Type B pancreatic cell (in vitro differentiated cells): ENCODE data around the gene EMCN. TPM values are rescaled to one million over a fixed set of nuclear protein-coding genes. Genes with fewer than 3 reads are reported as not detected.

Source experiments
- DNase-seq: peaks from one replicate; pipeline ENCODE4 v3.0.0; 2021; ENCODE audit warnings: mixed read lengths; ENCODE audit not compliant: unreplicated experiment; ENCODE audit errors: extremely low spot score
- H3K27ac Mint-ChIP-seq: 2 replicates; pipeline ENCODE4 v1.8.0; 2021; ENCODE audit warnings: mild to moderate bottlenecking, mixed read lengths
- H3K27me3 Mint-ChIP-seq: 2 replicates; pipeline ENCODE4 v1.8.0; 2021; ENCODE audit warnings: mixed read lengths
- H3K36me3 Mint-ChIP-seq: 2 replicates; pipeline ENCODE4 v1.8.0; 2021; ENCODE audit warnings: mixed read lengths
- H3K4me1 Mint-ChIP-seq: one replicate; pipeline ENCODE4 v1.8.0; 2021; ENCODE audit warnings: mixed read lengths; ENCODE audit not compliant: unreplicated experiment
- H3K4me3 Mint-ChIP-seq: 2 replicates; pipeline ENCODE4 v1.8.0; 2021; ENCODE audit warnings: mild to moderate bottlenecking, mixed read lengths
- H3K9me3 Mint-ChIP-seq: 2 replicates; pipeline ENCODE4 v1.8.0; 2021; ENCODE audit warnings: mixed read lengths
- CTCF ChIP-seq: fragments of 200-600 bp; sonication (generic); conservative IDR thresholded peaks from 2 replicates; pipeline ENCODE4 v1.5.0; 2021; ENCODE audit warnings: antibody characterized with exemption, mild to moderate bottlenecking
- total RNA-seq: library from RNA; stranded (reverse); gene quantifications from 2 replicates; pipeline ENCODE4 v1.2.1, GENCODE V29; 2021; ENCODE audit warnings: low replicate concordance

EMCN gene
- total RNA-seq, 1 donor from 2014 or later = 0.51 TPM

GRCh38 chr4:100367451-100367850 is 150.4 kb downstream of the EMCN start:
- TF ChIP-seq CTCF = no peak
- H3K27me3 Mint-ChIP-seq = no peaks in the 10 kb centered on the region
- H3K9me3 Mint-ChIP-seq = peaks cover 5% of the 10 kb centered on the region
- H3K4me3 Mint-ChIP-seq = no peak overlapping the region
- H3K27ac Mint-ChIP-seq = no peak overlapping the region
- no peak for DNase-seq
- H3K36me3 Mint-ChIP-seq = no peaks in the 10 kb centered on the region
- no peaks in the 10 kb centered on the region for H3K4me1 Mint-ChIP-seq

GRCh38 chr4:100366213-100366612 is 151.6 kb downstream of the EMCN start:
- no peak for DNase-seq
- no peaks in the 10 kb centered on the region for H3K36me3 Mint-ChIP-seq
- no peak overlapping the region for H3K4me3 Mint-ChIP-seq
- no peaks in the 10 kb centered on the region for H3K27me3 Mint-ChIP-seq
- H3K4me1 Mint-ChIP-seq = no peaks in the 10 kb centered on the region
- TF ChIP-seq CTCF = no peak
- peaks cover 5% of the 10 kb centered on the region for H3K9me3 Mint-ChIP-seq
- H3K27ac Mint-ChIP-seq = no peak overlapping the region

GRCh38 chr4:100362366-100362765 is 155.5 kb downstream of the EMCN start:
- Mint-ChIP-seq H3K27me3 (no peaks in the 10 kb centered on the region), H3K4me1 (no peaks in the 10 kb centered on the region)
- DNase-seq = no peak

GRCh38 chr4:100361336-100361735 is 156.5 kb downstream of the EMCN start:
- H3K9me3 Mint-ChIP-seq = peaks cover 5% of the 10 kb centered on the region
- H3K4me1 Mint-ChIP-seq = no peaks in the 10 kb centered on the region
- no peaks in the 10 kb centered on the region for H3K36me3 Mint-ChIP-seq
- H3K27ac Mint-ChIP-seq = no peak overlapping the region
- DNase-seq = no peak
- H3K27me3 Mint-ChIP-seq = no peaks in the 10 kb centered on the region
- TF ChIP-seq CTCF = no peak
- no peak overlapping the region for H3K4me3 Mint-ChIP-seq

More at GRCh38 chr4:100362366-100362765, 155.5 kb downstream of the EMCN start:
- no peak for TF ChIP-seq CTCF
- Mint-ChIP-seq H3K27ac (no peak overlapping the region), H3K9me3 (no peaks in the 10 kb centered on the region), H3K36me3 (no peaks in the 10 kb centered on the region), H3K4me3 (no peak overlapping the region)

- TF ChIP-seq CTCF = no peak
- H3K27me3 Mint-ChIP-seq = no peaks in the 10 kb centered on the region
- no peaks in the 10 kb centered on the region for H3K36me3 Mint-ChIP-seq
- H3K4me3 Mint-ChIP-seq = no peak overlapping the region
- peaks cover 5% of the 10 kb centered on the region for H3K9me3 Mint-ChIP-seq
- no peak for DNase-seq
- H3K27ac Mint-ChIP-seq = no peak overlapping the region
- no peaks in the 10 kb centered on the region for H3K4me1 Mint-ChIP-seq
Measured at GRCh38 chr4:100360211-100360610, 157.6 kb downstream of the EMCN start.

GRCh38 chr4:100359441-100359840 is 158.4 kb downstream of the EMCN start:
- H3K27me3 Mint-ChIP-seq = no peaks in the 10 kb centered on the region
- TF ChIP-seq CTCF = no peak
- no peaks in the 10 kb centered on the region for H3K4me1 Mint-ChIP-seq
- peaks cover 5% of the 10 kb centered on the region for H3K9me3 Mint-ChIP-seq
- no peaks in the 10 kb centered on the region for H3K36me3 Mint-ChIP-seq
- H3K27ac Mint-ChIP-seq = no peak overlapping the region
- no peak for DNase-seq
- H3K4me3 Mint-ChIP-seq = no peak overlapping the region
